Stimulated activated CD8-positive, alpha-beta memory T cell treated with anti-CD3 and anti-CD28 coated beads, Interleukin-4, amount 100 ng/mL, for 24 hours (primary cell): ENCODE results near the gene KLF11.

ENCODE experiments used
- DNase-seq: peaks from one replicate; pipeline ENCODE4 v3.0.0-alpha.2; 2020; ENCODE audit warnings: low read depth

Gene KLF11

DNA sequence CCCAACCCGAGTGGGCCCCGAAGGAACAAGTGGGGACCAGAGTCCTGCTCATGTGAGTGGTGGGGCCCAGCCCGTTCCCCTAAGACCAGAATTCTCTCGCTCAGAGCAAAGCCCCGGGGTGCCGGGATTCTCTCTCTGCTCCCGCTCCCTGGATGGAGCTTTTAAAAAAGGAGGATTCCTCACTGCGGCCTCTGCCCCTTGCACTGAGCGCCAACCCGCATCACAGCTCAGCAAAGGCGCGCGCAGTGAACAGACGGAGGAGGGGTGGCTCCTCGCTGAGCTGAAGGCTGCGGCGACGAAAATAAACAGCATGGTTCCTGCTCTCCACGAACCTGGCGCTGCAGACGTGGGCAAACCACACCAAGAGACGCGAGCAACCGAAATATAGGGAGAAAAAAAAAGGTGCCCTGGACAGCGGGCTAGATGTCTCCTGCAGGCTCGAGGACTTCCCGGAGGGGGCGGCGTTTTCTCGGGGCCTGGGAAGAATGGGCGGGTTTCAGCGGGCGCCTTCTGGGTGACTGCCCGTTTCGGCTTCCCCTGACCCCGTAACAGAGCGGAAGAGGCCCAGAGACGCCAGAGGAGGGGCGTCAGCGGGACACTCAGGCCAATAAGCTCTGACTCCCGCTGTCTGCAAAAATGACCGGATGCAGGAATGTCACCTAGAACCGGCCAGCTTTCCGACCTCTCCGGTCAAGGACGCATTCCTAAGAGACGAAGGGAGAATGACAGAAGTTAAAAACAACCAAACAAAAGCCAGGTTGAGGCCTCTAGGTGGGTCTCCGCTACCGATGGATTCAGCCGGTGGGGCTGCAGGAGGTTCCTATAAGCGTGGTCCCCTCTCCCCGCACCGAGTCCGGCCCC is 819 bp upstream of the KLF11 start:
- DNase-seq, result peak; percentile 26

DNA sequence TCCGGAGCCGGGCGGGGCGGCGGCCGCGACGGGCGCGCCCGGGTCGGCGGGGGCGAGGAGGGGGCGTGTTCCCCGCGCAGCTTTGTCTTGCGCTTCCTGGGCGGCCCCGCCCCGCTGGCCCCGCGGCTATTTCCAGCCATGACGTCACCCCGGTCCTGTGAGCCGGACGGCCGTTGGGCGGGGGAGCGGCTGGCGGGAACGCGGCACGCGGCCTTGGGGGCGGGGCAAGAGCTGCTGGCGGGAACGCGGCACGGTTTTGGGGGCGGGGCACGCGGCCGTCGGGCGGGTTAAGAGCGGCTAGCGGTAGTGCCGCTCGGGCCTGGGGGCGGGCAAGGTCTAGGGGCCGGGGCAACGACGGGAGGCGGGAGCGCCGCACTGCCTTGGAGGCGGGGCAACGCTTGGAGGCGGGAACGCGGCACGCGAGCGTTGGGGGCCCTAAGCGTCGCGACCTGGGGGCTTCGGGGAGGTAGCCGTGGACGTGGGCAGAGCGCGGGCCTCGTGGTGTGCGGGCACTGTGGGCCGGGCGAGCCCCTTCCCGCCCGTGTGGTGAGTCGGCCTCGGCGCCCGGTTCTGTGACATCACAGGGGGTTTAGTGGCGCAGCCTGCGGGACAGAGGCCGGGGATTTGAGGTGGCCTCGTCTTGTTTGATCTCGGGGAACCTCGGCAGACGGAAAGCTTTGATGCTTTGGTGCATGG is 704 bp downstream of the KLF11 start:
- peak; percentile 87 for DNase-seq

DNA sequence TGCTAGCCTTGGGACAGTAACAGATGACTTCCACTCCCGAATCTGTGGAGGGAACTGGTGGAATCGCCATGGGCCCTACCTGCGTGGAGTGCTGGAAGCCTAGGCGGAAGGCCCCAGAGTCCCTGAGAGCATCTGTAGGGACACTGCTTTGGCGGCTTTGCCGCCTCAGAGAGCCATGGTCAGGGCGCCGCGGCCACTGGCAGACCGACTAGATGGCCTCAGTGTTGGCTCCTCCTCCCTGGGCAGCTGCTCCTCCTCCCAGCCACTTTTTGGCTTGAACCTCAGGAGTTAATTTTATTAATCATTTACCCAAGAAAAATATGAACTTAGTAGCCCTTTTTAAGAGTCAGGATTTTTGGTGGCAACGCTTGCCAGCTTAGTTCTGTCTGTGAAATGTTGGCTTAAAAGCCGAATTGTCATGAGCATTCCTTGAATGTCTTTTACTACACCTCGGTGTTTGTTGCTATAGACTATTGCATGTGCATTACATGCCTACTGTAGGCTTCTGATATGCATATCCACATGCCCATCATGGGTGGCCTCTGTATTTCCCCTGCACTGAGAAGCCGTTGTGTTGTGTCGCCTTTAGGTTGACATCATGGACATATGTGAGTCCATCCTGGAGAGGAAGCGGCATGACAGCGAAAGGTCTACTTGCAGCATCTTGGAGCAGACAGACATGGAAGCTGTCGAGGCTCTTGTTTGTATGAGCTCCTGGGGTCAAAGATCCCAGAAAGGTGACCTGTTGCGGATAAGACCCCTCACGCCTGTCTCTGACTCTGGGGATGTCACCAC is 2.4 kb downstream of the KLF11 start:
- no peak for DNase-seq

DNA sequence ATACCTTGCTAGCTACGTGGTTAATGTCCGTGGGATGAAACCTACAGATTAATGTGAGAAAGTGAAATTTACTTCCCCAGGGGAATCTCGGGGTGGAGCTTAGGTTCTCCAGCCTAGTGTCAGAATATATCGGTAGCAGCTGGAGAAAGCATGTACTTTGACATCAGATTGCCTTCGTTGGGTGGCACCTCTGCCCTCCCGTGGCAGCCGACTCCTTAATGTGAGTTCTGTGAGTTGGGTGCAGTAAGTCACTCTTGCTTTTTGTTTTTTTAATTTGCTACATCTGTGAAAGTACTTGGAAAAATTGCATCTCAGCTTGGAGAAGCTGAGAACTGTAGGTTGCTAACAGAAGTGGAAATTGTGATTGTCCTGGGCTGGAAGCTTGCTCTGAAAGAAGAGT is 3.6 kb downstream of the KLF11 start:
- no peak for DNase-seq

DNA sequence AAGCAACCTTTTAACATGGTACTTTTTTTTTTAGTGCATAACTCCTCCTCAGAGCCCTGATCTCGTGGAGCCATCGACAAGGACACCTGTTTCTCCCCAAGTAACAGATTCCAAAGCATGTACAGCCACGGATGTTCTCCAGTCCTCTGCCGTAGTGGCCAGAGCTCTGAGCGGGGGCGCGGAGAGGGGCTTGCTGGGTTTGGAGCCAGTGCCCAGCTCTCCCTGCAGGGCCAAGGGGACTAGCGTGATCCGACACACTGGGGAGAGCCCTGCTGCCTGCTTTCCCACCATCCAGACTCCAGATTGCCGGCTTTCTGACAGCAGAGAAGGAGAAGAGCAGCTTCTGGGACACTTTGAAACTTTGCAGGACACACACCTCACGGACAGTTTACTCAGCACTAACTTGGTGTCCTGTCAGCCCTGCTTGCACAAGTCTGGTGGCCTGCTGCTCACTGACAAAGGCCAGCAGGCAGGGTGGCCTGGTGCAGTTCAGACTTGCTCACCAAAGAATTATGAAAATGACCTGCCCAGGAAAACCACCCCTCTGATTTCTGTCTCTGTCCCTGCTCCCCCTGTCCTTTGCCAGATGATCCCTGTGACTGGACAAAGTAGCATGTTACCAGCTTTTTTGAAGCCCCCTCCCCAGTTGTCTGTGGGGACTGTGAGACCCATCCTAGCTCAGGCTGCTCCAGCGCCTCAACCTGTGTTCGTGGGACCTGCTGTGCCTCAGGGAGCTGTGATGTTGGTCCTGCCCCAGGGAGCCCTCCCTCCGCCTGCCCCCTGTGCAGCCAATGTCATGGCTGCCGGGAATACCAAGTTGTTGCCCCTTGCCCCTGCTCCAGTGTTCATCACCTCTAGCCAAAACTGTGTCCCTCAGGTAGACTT is 4.5 kb downstream of the KLF11 start:
- no peak for DNase-seq

DNA sequence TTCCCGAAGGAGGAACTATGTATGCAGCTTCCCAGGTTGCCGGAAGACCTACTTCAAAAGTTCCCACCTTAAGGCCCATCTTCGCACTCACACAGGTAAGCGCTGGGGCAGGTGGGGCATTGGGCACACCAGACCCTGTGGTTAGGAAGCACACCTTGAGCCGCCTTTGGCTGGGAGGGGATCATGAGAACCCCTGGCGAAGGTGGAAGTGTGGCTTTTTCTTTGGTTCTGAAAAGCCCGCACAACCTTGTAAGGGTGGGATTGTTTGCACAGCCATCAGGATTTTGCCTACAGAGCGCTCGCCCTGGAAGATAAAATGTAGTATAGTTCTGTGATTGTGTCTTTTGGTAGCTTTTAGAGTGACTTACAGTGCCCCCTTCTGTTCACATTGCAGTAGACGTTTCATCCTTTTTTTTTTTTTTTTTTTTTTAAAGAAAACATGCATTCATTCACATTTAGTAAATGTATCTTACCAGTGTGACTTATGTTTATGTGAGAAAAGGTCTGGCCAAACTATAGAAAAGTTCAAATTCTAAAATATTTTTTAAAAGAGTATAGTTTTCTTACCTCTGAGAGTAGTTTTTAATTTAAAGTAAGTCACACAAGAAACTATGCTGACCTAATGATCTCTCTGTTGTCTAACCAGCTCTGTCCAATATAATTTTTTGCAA is 5.3 kb downstream of the KLF11 start:
- DNase-seq, result no peak

DNA sequence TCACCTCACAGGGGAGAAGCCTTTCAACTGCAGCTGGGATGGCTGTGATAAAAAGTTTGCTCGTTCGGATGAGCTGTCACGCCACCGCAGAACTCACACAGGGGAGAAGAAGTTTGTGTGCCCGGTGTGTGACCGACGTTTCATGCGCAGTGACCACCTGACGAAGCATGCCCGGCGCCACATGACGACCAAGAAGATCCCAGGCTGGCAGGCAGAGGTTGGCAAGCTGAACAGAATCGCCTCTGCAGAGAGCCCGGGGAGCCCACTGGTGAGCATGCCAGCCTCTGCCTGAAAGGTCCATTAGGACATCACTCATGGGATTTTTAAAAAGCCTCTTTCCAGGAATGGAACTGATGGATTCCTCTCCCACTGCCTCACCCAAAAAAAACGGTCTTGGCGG is 8.9 kb downstream of the KLF11 start:
- no peak for DNase-seq

DNA sequence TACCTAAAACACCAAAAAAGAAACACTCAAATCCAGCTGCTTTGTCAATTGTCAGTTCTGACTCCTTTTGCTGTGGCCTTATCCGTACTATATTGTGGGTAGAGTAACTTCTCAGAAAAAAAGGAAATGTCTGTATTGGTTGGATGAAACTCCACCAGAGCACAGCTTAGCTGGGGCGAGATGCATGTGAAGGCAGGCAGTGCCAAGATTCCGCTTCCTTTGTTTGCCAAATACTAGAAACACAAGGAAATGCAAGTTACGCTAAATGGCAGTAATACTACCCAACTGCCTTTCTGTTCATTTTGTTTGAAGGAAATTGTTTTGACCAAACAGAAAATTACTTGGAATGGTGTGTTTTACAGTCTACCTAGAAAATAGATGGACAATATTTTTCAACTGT is 10.0 kb downstream of the KLF11 start:
- no peak for DNase-seq

DNA sequence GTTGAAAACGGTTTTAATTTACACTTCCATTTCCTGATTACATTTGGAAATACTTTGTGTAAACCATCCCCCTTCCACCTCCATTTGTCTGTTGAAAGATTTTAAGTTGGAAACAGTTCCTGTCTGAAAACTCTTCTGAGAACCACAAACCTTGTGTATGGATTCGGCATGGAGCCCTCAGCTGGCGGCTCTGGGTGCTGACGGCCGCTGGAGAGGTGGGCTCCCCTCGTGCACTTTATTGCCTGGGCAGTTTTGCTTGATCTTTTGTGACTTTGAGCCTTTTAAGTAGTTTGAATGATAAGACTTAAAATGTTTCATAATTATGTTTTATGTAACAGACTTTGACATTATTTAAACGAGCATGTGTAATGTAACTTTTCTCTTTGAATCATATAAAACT is 11.1 kb downstream of the KLF11 start:
- no peak for DNase-seq

DNA sequence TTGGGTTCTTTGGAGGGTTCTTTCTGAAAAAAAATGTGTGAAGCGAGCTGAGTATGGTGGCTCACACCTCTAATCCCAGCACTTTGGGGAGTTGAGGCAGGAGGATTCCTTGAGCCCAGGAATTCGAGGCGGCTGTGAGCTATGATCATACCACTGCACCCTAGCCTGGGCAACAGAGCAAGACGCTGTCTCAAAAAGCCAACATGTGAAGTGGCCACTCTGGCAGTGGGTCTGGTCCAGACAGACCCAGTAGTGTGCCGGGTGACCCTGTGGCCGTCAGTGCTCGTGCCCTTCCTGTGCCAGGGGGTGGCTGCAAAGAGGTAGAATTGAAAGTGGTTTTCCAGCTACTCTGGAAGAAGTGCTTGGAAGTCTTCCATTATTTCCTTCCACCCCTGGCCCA is 11.6 kb downstream of the KLF11 start:
- no peak for DNase-seq

DNA sequence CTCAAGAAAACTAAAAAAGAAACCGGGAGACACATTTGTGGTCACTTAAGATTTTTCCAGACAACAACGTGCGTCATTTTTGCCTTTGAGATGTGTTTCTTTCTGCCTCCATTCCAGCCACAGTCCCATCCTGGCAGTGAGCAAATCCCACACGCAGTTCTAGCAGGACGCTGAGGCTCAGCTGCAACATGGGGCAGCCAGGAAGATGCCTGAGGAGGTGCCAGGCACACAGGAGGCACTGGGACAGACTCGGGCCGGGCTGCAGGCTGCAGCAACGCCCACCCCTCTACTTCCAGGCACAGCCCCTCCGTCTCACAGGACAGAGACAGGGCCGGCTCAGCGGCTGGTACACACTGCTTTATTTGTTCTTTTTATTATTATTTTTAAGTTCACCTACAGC is 13.1 kb downstream of the KLF11 start:
- no peak for DNase-seq

DNA sequence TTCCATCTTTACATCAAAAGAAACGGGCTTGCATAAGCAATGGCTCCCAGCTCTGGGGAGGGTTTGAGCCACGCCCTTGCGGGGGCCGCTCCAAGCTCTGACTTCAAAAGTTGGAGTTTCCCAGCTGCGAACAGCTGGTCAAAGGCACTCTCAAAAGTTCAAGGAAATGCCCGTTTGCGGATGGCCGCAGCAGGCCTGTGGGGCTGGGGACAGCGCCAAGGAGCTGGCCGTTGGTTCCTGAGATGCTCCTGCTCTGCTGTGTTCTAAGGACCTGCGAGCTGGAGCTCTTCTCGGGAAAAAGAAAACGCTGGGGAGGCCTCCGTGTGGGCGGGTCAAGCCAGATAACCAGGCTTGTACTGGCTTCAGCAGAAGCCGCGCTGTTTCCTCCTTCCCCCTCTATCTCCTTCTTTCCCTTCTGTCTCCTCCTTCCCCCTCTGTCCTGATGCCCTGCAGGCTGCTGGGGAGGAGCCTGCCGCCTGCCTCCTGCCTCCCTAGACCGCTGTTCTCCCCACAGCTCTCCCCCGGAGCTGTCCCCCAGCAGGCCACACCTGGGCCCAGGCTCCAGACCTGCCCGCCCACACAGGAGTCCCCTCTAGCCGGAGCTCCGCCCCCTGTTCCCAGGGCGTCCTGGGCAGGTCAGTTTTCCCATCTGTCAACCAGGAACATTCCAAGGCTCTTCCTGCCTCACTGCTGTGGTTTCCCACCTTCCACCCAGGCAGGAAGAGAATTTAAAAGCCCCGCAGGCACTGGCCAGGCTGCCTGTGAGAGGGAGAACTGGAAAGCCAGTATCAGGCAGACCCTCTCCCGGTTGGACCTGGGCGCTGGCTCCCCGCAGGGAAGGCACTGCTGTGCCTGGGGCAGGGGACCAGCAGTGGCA is 14.1 kb downstream of the KLF11 start:
- no peak for DNase-seq

DNA sequence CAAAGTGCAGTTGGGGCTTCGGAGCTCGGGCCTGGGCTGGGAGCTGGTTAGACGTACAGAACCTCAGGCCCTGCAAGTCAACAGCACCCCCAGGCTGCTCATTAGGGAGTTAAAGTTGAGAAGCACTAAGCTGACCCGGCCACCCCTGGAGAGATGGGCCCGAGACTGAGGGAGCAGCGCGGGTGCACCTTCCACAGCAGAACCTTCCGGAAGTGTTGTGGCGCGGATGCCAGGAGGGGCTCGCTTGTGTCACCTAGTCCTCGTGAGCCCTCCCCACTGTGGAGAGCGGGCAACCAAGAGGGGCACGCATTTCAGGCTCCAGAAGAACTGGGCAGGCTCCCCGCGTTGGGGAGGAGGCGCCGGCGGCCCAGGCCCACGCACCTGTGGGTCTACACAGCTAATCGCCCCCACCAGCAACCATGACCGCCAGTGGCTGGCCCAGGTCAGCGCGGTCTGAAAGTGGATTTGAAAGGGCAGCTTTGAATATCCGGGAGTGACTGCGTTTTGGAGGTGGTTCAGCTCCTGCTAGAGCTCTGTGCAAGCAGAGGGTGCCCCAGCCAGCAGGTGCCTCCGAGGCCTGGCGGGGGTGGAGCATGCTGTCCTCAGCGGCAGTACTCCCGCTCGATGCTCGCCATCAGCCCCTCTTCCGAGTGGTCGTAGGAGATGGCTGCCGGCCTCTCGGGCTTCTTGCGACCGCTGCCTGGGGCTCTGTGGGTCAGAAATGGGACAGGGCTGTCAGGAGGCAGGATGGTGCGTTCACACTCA is 15.1 kb downstream of the KLF11 start:
- DNase-seq, result no peak

DNA sequence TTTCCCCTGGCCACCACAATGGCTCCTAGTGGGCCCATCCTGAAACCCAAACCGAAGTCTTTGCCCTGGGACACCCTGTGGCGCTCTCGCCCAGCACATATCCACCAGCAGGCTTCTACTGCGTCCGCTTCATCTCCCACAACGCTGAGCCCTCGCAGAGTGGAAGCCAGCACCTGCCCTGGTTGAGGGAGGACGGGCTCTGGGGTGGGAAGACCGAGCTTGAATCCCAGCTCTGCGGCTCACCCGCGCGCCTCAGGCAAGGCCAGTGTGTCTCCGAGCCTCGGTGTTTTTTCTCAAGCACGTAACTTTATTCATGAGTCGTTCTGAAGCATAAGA is 15.6 kb downstream of the KLF11 start:
- DNase-seq, result no peak

DNA sequence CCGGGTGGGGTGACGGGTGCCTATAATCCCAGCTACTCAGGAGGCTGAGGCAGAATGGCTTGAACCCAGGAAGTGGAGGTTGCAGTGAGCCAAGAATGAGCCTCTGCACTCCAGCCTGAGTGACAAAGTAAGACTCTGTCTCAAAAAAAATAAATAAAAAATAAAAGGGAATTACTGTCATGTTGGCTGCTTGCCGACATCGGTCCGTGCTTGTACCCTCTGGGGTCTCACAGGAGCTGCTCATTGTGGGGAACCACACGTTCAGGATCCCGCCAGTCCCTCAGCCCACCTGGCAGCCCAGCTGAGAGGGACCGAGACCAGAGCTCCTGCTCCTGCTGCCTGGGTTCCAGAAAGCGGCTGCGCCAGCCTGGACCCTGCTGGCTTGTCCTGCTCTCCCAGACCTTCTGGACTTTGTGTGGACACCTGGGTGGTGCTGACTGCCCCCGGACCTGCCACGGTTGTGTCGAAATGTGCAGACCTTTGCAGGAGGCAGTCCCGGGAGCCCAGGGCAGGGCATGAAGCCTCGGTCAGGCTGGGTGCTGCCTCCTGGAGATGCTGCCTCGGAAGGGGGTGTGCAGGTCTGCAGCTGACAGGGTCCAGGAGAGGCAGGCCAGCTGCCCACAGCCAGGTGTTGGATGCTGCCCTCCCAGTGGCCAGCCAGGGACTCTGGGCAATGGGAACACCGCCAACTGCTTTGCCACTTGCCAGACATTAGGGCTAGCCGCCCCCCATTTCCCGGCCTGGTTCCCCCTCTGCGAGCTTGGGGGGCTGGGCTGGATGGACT is 16.4 kb downstream of the KLF11 start:
- DNase-seq, result no peak

DNA sequence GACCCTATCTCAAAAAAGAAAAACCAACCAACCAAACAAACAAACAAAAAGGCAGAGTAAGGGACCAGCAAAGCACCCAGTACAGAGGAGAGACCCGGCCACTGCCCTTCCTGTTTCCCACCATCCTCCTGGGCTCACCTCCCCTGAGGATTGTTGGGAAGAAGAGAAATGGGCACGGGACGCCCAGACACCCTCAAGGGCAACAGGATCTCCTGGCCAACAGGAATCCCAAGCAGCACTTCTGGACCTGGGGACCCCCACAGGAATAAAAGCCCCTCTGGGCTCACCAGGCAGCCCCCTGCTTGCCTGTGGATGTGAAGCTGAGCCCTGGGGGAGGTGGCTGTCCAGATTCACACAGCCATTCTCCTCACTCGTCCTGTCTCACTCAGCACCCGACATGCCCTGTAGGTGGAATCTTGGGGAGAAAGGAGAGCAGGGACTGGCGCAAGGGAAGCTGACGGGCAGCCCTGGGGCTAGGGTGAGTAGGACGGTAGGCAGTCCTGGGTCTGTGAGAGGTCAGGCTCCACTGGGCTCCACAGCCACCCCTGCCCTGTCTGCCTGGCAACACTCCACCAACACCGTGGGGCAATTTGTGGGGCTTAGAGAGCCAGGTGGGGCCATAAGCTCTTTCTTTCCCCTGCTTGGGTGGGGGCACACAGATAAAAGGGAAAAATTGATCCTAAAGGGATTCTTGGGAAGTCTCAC is 18.0 kb downstream of the KLF11 start:
- no peak for DNase-seq

DNA sequence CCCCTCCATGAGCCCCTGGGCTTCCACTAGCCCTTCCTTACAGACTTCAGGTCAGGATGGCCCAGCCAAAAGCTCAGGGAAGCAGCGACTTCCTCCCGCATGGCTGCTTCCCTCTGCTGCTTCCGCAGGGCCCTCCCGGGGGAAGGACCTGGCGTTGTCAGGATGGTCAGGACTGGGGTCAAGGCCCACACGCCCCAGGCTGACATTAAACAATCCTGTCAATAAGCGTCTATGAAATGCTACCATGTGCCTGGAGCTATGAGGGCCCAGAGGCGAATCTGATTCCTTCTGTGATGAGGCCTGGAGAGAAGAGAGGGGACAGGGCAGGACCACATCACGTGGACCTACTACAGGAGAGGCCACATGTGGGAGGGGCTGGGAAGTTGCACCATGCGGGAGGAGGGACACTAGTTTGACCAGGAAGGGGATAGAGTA is 19.6 kb downstream of the KLF11 start:
- DNase-seq, result no peak

DNA sequence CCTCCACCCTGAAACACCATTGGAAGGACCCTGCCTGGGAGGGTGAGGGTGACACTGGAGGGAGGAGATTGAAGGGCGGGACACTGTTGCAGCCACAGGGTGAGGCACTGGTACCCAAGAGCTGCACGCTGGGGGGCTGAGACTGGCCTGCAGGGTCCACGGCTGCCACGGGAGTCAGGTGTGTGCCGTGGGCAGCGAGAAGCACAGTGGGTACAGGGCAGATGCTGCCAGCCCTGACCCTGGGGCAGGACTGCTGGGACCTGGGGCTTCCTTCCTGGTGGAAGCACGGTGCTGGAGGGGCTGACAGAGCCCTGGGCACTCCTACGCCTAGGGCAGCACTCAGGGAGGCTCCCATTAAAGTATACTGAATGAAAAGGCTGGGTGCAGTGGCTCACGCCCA is 20.2 kb downstream of the KLF11 start:
- no peak for DNase-seq
